Testis (tissue), 3 donors: ENCODE results near the gene CDC14A. TPM values are rescaled to one million over a fixed set of nuclear protein-coding genes. Genes with fewer than 3 reads are reported as not detected.

Experiments
- DNase-seq: peaks from one replicate; pipeline ENCODE4 v3.0.0-alpha.2; 2019
- H3K27ac ChIP-seq, 2 donors: fragments of 200-600 bp; sonication (generic); one replicate each; pipeline ENCODE4 v1.5.1; 2019
- H3K27me3 ChIP-seq: fragments of 200-600 bp; sonication (generic); one replicate; pipeline ENCODE4 v1.5.1; 2019
- H3K36me3 ChIP-seq: fragments of 200-600 bp; sonication (generic); one replicate; pipeline ENCODE4 v1.5.1; 2017; ENCODE audit warnings: low read depth; ENCODE audit errors: missing control alignments
- H3K4me1 ChIP-seq: fragments of 200-600 bp; sonication (generic); one replicate; pipeline ENCODE4 v1.5.1; 2019
- H3K4me3 ChIP-seq, 2 donors: fragments of 200-600 bp; sonication (generic); one replicate each; pipeline ENCODE4 v1.5.1; 2017 to 2019
- H3K9me3 ChIP-seq: fragments of 200-600 bp; sonication (generic); one replicate; pipeline ENCODE4 v1.5.1; 2017
- CTCF ChIP-seq, 3 experiments: fragments of 450-650 bp in 2 of 3; fragments of 200-600 bp in 1 of 3; sonication (generic) in 1 of 3; IDR thresholded peaks; one replicate each; pipeline ENCODE4 v1.5.1; 2016 to 2019; ENCODE audit warnings: antibody characterized with exemption in 3 of 3, mild to moderate bottlenecking in 2 of 3, moderate library complexity in 1 of 3
- POLR2A ChIP-seq: fragments of 450-650 bp; IDR thresholded peaks from one replicate; pipeline ENCODE4 v1.6.1; 2017; ENCODE audit warnings: antibody characterized with exemption, mild to moderate bottlenecking, moderate library complexity
- WGBS, 2 donors: methylation state at CpG; one replicate each; pipeline ENCODE4 v1.1.5; 2018; 5-methylcytosine and 5-hydroxymethylcytosine counted together
- intact Hi-C: fragments of 100-400 bp; cut with DNase I; formaldehyde crosslinking; loops from one replicate; pipeline ENCODE4 v1.15.1; 2023; ENCODE audit warnings: low total_unique reads
- polyA plus RNA-seq: library from polyadenylated mRNA; stranded (reverse); fragments of 350-450 nt; fragmentation: Illumina TruSeq; extraction: RNeasy Lipid Tissue Mini Kit (QIAGEN cat#74804); gene quantifications from one replicate; pipeline ENCODE4 v1.2.3, GENCODE V29; 2014; ENCODE audit warnings: low read depth, low replicate concordance; ENCODE audit not compliant: insufficient read depth
- total RNA-seq, 2 donors: library from RNA; depleted of rRNA; stranded (reverse); fragments of >200 nt; gene quantifications; one replicate each; pipeline ENCODE4 v1.2.3, GENCODE V29; 2016

Gene CDC14A
- total and polyA plus RNA-seq, 3 donors from 2014 or later: 28.3 to 55.9 (median 40.6) TPM

GRCh38 chr1:100394285-100394684 lies 42.0 kb downstream of the CDC14A start:
- no peak overlapping the region for H3K4me3 ChIP-seq
- H3K4me1 ChIP-seq: no peaks in the 10 kb centered on the region
- TF ChIP-seq CTCF (IDR thresholded peaks at IDR 0.05): no peak
- no peak for TF ChIP-seq POLR2A
- no peak for DNase-seq
- H3K36me3 ChIP-seq: no peaks in the 10 kb centered on the region
- H3K9me3 ChIP-seq: no peaks in the 10 kb centered on the region
- no peaks in the 10 kb centered on the region for H3K27me3 ChIP-seq
- no peak overlapping the region for H3K27ac ChIP-seq
- intact Hi-C loops: no loop called here
- 86 to 93% methylated on average over 1 of the region's 1 CpG for WGBS, 2 donors

- Histone ChIP-seq H3K4me1 (no peaks in the 10 kb centered on the region), H3K27me3 (no peaks in the 10 kb centered on the region), H3K27ac (no peak overlapping the region), H3K4me3 (no peak overlapping the region), H3K9me3 (no peaks in the 10 kb centered on the region), H3K36me3 (no peaks in the 10 kb centered on the region)
- TF ChIP-seq POLR2A (no peak), CTCF (IDR thresholded peaks at IDR 0.05) (no peak)
- no peak for DNase-seq
- 84 to 89% methylated on average over 5 of the region's 5 CpGs for WGBS, 2 donors
- intact Hi-C loops: no loop called here
Measured at GRCh38 chr1:100395913-100396312, 43.6 kb downstream of the CDC14A start.

- no peaks in the 10 kb centered on the region for H3K4me1 ChIP-seq
- 85 to 92% methylated on average over 3 of the region's 3 CpGs for WGBS, 2 donors
- TF ChIP-seq POLR2A (no peak), CTCF (IDR thresholded peaks at IDR 0.05) (no peak)
- H3K27me3 ChIP-seq: no peaks in the 10 kb centered on the region
- DNase-seq: no peak
- H3K27ac ChIP-seq: no peak overlapping the region
- intact Hi-C loops: no loop called here
- no peaks in the 10 kb centered on the region for H3K36me3 ChIP-seq
- H3K9me3 ChIP-seq: no peaks in the 10 kb centered on the region
- no peak overlapping the region for H3K4me3 ChIP-seq
Measured at GRCh38 chr1:100396651-100397050, 44.3 kb downstream of the CDC14A start.

- no peak for DNase-seq
- TF ChIP-seq CTCF (IDR thresholded peaks at IDR 0.05): no peak
- TF ChIP-seq POLR2A: no peak
- no peaks in the 10 kb centered on the region for H3K4me1 ChIP-seq
- H3K27ac ChIP-seq: no peak overlapping the region
- H3K9me3 ChIP-seq: no peaks in the 10 kb centered on the region
- no peaks in the 10 kb centered on the region for H3K27me3 ChIP-seq
- intact Hi-C loops: no loop called here
- no peak overlapping the region for H3K4me3 ChIP-seq
- H3K36me3 ChIP-seq: no peaks in the 10 kb centered on the region
Measured at GRCh38 chr1:100397681-100398080, 45.4 kb downstream of the CDC14A start.

GRCh38 chr1:100398648-100399047 lies 46.3 kb downstream of the CDC14A start:
- intact Hi-C loops: no loop called here
- H3K4me3 ChIP-seq: no peak overlapping the region
- no peaks in the 10 kb centered on the region for H3K36me3 ChIP-seq
- H3K4me1 ChIP-seq: no peaks in the 10 kb centered on the region
- H3K27ac ChIP-seq: no peak overlapping the region
- 84 to 91% methylated on average over 2 of the region's 2 CpGs for WGBS, 2 donors
- TF ChIP-seq CTCF (IDR thresholded peaks at IDR 0.05) (no peak), POLR2A (no peak)
- H3K9me3 ChIP-seq: no peaks in the 10 kb centered on the region
- DNase-seq: no peak
- no peaks in the 10 kb centered on the region for H3K27me3 ChIP-seq
